HEK293 (cell line): ENCODE data around the gene FILIP1.
A peak's percentile ranks its signal among the peaks of the same experiment; 100 is the strongest.

Experiments used
- ATF2 ChIP-seq: fragments of 450-650 bp; formaldehyde crosslinking; IDR thresholded peaks from 2 replicates; pipeline ENCODE4 v1.5.1; 2016; ENCODE audit warnings: missing biosample characterization, missing genetic modification characterization, low read depth
- HOXA7 ChIP-seq: sonication (generic); formaldehyde crosslinking; IDR thresholded peaks from 2 replicates; pipeline ENCODE4 v1.8.1; 2022; ENCODE audit warnings: missing genetic modification reagents, borderline replicate concordance
- HOXD13 ChIP-seq: sonication (generic); formaldehyde crosslinking; IDR thresholded peaks from 2 replicates; pipeline ENCODE4 v1.8.0; 2022; ENCODE audit warnings: missing genetic modification reagents, borderline replicate concordance
- KLF1 ChIP-seq: fragments of 450-650 bp; formaldehyde crosslinking; IDR thresholded peaks from 2 replicates; pipeline ENCODE4 v1.5.1; 2016; ENCODE audit warnings: missing biosample characterization, missing genetic modification characterization
- MZF1 ChIP-seq: fragments of 450-650 bp; formaldehyde crosslinking; IDR thresholded peaks from 2 replicates; pipeline ENCODE4 v1.5.1; 2017; ENCODE audit warnings: missing biosample characterization, missing genetic modification characterization, borderline replicate concordance
- SP2 ChIP-seq: fragments of 450-650 bp; formaldehyde crosslinking; IDR thresholded peaks from 2 replicates; pipeline ENCODE4 v1.5.1; 2016; ENCODE audit warnings: missing biosample characterization, missing genetic modification characterization
- YY1 ChIP-seq: fragments of 450-650 bp; formaldehyde crosslinking; IDR thresholded peaks from 2 replicates; pipeline ENCODE4 v1.5.1; 2018; ENCODE audit warnings: missing biosample characterization, missing genetic modification characterization
- ZBTB44 ChIP-seq: fragments of 450-650 bp; IDR thresholded peaks from 2 replicates; pipeline ENCODE4 v1.5.1; 2018; ENCODE audit warnings: missing biosample characterization, mild to moderate bottlenecking, missing genetic modification characterization
- ZBTB7A ChIP-seq: fragments of 450-650 bp; formaldehyde crosslinking; IDR thresholded peaks from 2 replicates; pipeline ENCODE4 v1.5.1; 2016; ENCODE audit warnings: low read depth, missing biosample characterization, missing genetic modification characterization
- ZEB2 ChIP-seq: fragments of 450-650 bp; formaldehyde crosslinking; IDR thresholded peaks from 2 replicates; pipeline ENCODE4 v1.5.1; 2016; ENCODE audit warnings: missing biosample characterization, missing genetic modification characterization
- ZNF112 ChIP-seq: fragments of 450-650 bp; formaldehyde crosslinking; IDR thresholded peaks from 2 replicates; pipeline ENCODE4 v1.5.0; 2017; ENCODE audit warnings: missing biosample characterization, missing genetic modification characterization
- ZNF174 ChIP-seq: fragments of 450-650 bp; formaldehyde crosslinking; IDR thresholded peaks from 2 replicates; pipeline ENCODE4 v1.5.0; 2017; ENCODE audit warnings: missing biosample characterization, mild to moderate bottlenecking, missing genetic modification characterization
- ZNF214 ChIP-seq: fragments of 450-650 bp; formaldehyde crosslinking; IDR thresholded peaks from 2 replicates; pipeline ENCODE4 v1.5.1; 2017; ENCODE audit warnings: missing biosample characterization, mild to moderate bottlenecking, missing genetic modification characterization, borderline replicate concordance
- ZNF341 ChIP-seq: fragments of 450-650 bp; formaldehyde crosslinking; IDR thresholded peaks from 2 replicates; pipeline ENCODE4; 2016; ENCODE audit warnings: low read depth, missing biosample characterization, missing genetic modification characterization
- ZNF398 ChIP-seq: fragments of 450-650 bp; formaldehyde crosslinking; IDR thresholded peaks from 2 replicates; pipeline ENCODE4 v1.5.1; 2017; ENCODE audit warnings: missing biosample characterization, missing genetic modification characterization
- ZNF423 ChIP-seq: fragments of 450-650 bp; formaldehyde crosslinking; IDR thresholded peaks from 2 replicates; pipeline ENCODE4 v1.5.1; 2016; ENCODE audit warnings: missing biosample characterization, missing genetic modification characterization
- ZNF473 ChIP-seq: fragments of 450-650 bp; formaldehyde crosslinking; IDR thresholded peaks from 2 replicates; pipeline ENCODE4 v1.5.1; 2017; ENCODE audit warnings: missing biosample characterization, missing genetic modification characterization
- ZNF521 ChIP-seq: fragments of 450-650 bp; formaldehyde crosslinking; IDR thresholded peaks from 2 replicates; pipeline ENCODE4 v1.5.1; 2017; ENCODE audit warnings: missing biosample characterization, mild to moderate bottlenecking, missing genetic modification characterization
- ZNF558 ChIP-seq: fragments of 450-650 bp; formaldehyde crosslinking; IDR thresholded peaks from 2 replicates; pipeline ENCODE4 v1.5.1; 2016; ENCODE audit warnings: missing biosample characterization, missing genetic modification characterization
- ZNF560 ChIP-seq: fragments of 450-650 bp; formaldehyde crosslinking; IDR thresholded peaks from 2 replicates; pipeline ENCODE4 v1.5.1; 2017; ENCODE audit warnings: missing biosample characterization, missing genetic modification characterization, borderline replicate concordance
- ZNF610 ChIP-seq: fragments of 450-650 bp; formaldehyde crosslinking; IDR thresholded peaks from 2 replicates; pipeline ENCODE4 v1.5.1; 2016; ENCODE audit warnings: missing biosample characterization, missing genetic modification characterization, borderline replicate concordance
- ZNF645 ChIP-seq: fragments of 450-650 bp; formaldehyde crosslinking; IDR thresholded peaks from 2 replicates; pipeline ENCODE4; 2016; ENCODE audit warnings: missing biosample characterization, missing genetic modification characterization
- ZNF658 ChIP-seq: fragments of 450-650 bp; formaldehyde crosslinking; IDR thresholded peaks from 2 replicates; pipeline ENCODE4; 2016; ENCODE audit warnings: missing biosample characterization, missing genetic modification characterization
- ZNF837 ChIP-seq: fragments of 450-650 bp; formaldehyde crosslinking; IDR thresholded peaks from 2 replicates; pipeline ENCODE4 v1.5.1; 2016; ENCODE audit warnings: missing biosample characterization, missing genetic modification characterization
- ZSCAN4 ChIP-seq: fragments of 450-650 bp; formaldehyde crosslinking; IDR thresholded peaks from 2 replicates; pipeline ENCODE4 v1.5.1; 2017; ENCODE audit warnings: missing biosample characterization, missing genetic modification characterization

The FILIP1 gene

GRCh38 chr6:75283907-75284631, 209.5 kb downstream of the FILIP1 start (continued):
- no peak for TF ChIP-seq ZNF398 (tag by site-specific recombination)
- no peak for TF ChIP-seq ZNF473 (tag by site-specific recombination)
- TF ChIP-seq YY1: 0 out of 2 replicates have a peak, but pooled peaks have one; percentile 39
- TF ChIP-seq HOXA7: no peak
- TF ChIP-seq SP2 (tag by site-specific recombination): peak; percentile 8
- no peak for TF ChIP-seq MZF1 (tag by site-specific recombination)
- no peak for TF ChIP-seq ZNF658
- no peak for TF ChIP-seq ZNF837 (tag by site-specific recombination)
- peak; percentile 31; the same call in 1 of the 2 replicates for TF ChIP-seq ZNF610 (tag by site-specific recombination)
- TF ChIP-seq ZNF112 (tag by site-specific recombination): no peak
- TF ChIP-seq ZNF174 (tag by site-specific recombination): no peak
- no peak for TF ChIP-seq ZNF214 (tag by site-specific recombination)
- peak; percentile 67; the same call in 1 of the 2 replicates for TF ChIP-seq ZNF423 (tag by site-specific recombination)
- TF ChIP-seq ZNF341 (tag by site-specific recombination): peak; percentile 32
- 0 out of 2 replicates have a peak, but pooled peaks have one; percentile 33 for TF ChIP-seq HOXD13 (CRISPR knock-in tag)
- TF ChIP-seq ZEB2 (tag by site-specific recombination): no peak
- no peak for TF ChIP-seq ZBTB44 (tag by site-specific recombination)
- TF ChIP-seq ZNF521 (tag by site-specific recombination): no peak
- TF ChIP-seq ZNF558 (tag by site-specific recombination): no peak
- 0 out of 2 replicates have a peak, but pooled peaks have one; percentile 24 for TF ChIP-seq ZSCAN4 (tag by site-specific recombination)
- no peak for TF ChIP-seq KLF1
- no peak for TF ChIP-seq ATF2 (tag by site-specific recombination)
- 0 out of 2 replicates have a peak, but pooled peaks have one; percentile 51 for TF ChIP-seq ZBTB7A
- no peak for TF ChIP-seq ZNF645 (tag by site-specific recombination)
- no peak for TF ChIP-seq ZNF560
- TF ChIP-seq, all 188 proteins: peak for 23
